Mesothelial cell of epicardium (in vitro differentiated cells): ENCODE data around the gene FMO4. TPM values are rescaled to one million over a fixed set of nuclear protein-coding genes. Genes with fewer than 3 reads are reported as not detected.
"Not testable (repeated sequence)": the region's sequence is repeated elsewhere in the genome, so short reads cannot be mapped to it uniquely, and the experiment has no call there.

ENCODE experiments used
- DNase-seq, 2 experiments: peaks; one replicate each; pipeline ENCODE4 v3.0.0; 2021; ENCODE audit warnings: low spot score in 2 of 2; ENCODE audit not compliant: unreplicated experiment in 2 of 2
- H3K27ac Mint-ChIP-seq: 2 replicates; pipeline ENCODE4 v1.8.0; 2021; ENCODE audit warnings: mixed read lengths
- H3K27me3 Mint-ChIP-seq: 2 replicates; pipeline ENCODE4 v1.8.0; 2021; ENCODE audit warnings: low read depth, mixed read lengths
- H3K36me3 Mint-ChIP-seq: 2 replicates; pipeline ENCODE4 v1.8.0; 2021; ENCODE audit warnings: mixed read lengths
- H3K4me1 Mint-ChIP-seq: 2 replicates; pipeline ENCODE4 v1.8.0; 2021; ENCODE audit warnings: mixed read lengths
- H3K4me3 Mint-ChIP-seq: 2 replicates; pipeline ENCODE4 v1.8.0; 2021; ENCODE audit warnings: mild to moderate bottlenecking, moderate library complexity, mixed read lengths
- H3K9me3 Mint-ChIP-seq: 2 replicates; pipeline ENCODE4 v1.8.0; 2021; ENCODE audit warnings: mixed read lengths
- CTCF ChIP-seq: fragments of 200-600 bp; sonication (generic); IDR thresholded peaks from one replicate; pipeline ENCODE4 v1.5.0; 2021; ENCODE audit warnings: antibody characterized with exemption; ENCODE audit not compliant: unreplicated experiment
- total RNA-seq: library from RNA; stranded (reverse); gene quantifications from 3 replicates; pipeline ENCODE4 v1.2.1, GENCODE V29; 2021

The FMO4 gene
- total RNA-seq, 1 donor from 2014 or later = 5.9 TPM

GRCh38 chr1:171381866-171382210, 67.9 kb downstream of the FMO4 start:
- Mint-ChIP-seq H3K36me3 (no peaks in the 10 kb centered on the region), H3K4me3 (no peak overlapping the region), H3K27me3 (no peaks in the 10 kb centered on the region), H3K27ac (no peak overlapping the region), H3K9me3 (peaks cover 10% of the 10 kb centered on the region), H3K4me1 (no peaks in the 10 kb centered on the region)
- DNase-seq = no peak
- no peak for TF ChIP-seq CTCF

GRCh38 chr1:171384496-171384895, 70.5 kb downstream of the FMO4 start:
- DNase-seq = no peak
- TF ChIP-seq CTCF = no peak
- no peaks in the 10 kb centered on the region for H3K27me3 Mint-ChIP-seq

GRCh38 chr1:171389171-171389570, 75.2 kb downstream of the FMO4 start:
- Mint-ChIP-seq H3K4me1 (peaks cover 2% of the 10 kb centered on the region), H3K4me3 (no peak overlapping the region), H3K9me3 (no peaks in the 10 kb centered on the region), H3K27me3 (no peaks in the 10 kb centered on the region), H3K27ac (no peak overlapping the region), H3K36me3 (no peaks in the 10 kb centered on the region)
- TF ChIP-seq CTCF = no peak
- DNase-seq = no peak

More at GRCh38 chr1:171384496-171384895, 70.5 kb downstream of the FMO4 start:
- Mint-ChIP-seq H3K4me1 (no peaks in the 10 kb centered on the region), H3K9me3 (peaks cover 9% of the 10 kb centered on the region), H3K27ac (no peak overlapping the region), H3K36me3 (no peaks in the 10 kb centered on the region), H3K4me3 (no peak overlapping the region)

DNA sequence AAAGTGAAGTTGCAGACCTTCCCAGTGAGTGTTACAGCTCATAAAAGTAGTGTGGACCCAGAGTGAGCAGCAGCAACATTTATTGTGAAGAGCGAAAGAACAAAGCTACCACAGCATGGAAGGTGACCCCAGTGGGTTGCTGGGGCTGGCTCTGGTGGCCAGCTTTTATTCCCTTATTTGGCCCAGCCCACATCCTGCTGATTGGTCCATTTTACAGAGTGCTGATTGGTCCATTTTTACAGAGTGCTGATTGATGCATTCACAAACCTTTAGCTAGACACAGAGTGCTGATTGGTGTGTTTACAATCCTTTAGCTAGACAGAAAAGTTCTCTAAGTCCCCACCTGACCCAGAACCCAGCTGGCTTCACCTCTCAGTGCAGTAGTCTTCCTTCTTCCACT, 76.8 kb downstream of the FMO4 start:
- DNase-seq, H3K27me3 Mint-ChIP-seq, H3K36me3 Mint-ChIP-seq, H3K9me3 Mint-ChIP-seq, H3K4me1 Mint-ChIP-seq, H3K27ac Mint-ChIP-seq, H3K4me3 Mint-ChIP-seq: not testable (repeated sequence)

Other genes with a start within 250 kb of the FMO4 start
- not detected in 3 replicates for gene FMO3, start 223.3 kb upstream of the FMO4 start, total RNA-seq
- not detected in 3 replicates for gene FMO2, start 128.9 kb upstream of the FMO4 start, total RNA-seq
- 0.23 TPM in 1 of 3 replicates, not detected in the others for gene FMO1, start 65.7 kb upstream of the FMO4 start, total RNA-seq
- 212 to 225 TPM (median 216 TPM) in 3 replicates for gene PRRC2C, start 171.3 kb downstream of the FMO4 start, total RNA-seq